Suprapubic skin (tissue), 4 donors: ENCODE measurements around the gene CERS3.

Experiments used
- CTCF ChIP-seq, 2 donors: fragments of 200-600 bp in 1 of 2; fragments of 450-650 bp in 1 of 2; sonication (generic) in 1 of 2; IDR thresholded peaks; one replicate each; pipeline ENCODE4 v1.5.1; 2016 to 2019; ENCODE audit warnings: antibody characterized with exemption in 2 of 2, mild to moderate bottlenecking in 1 of 2, moderate library complexity in 1 of 2
- EP300 ChIP-seq: sonication (generic); formaldehyde crosslinking; IDR thresholded peaks from one replicate; pipeline ENCODE4 v1.6.1; 2017; ENCODE audit warnings: antibody characterized with exemption
- POLR2AphosphoS5 ChIP-seq, 3 donors: sonication (generic); formaldehyde crosslinking; IDR thresholded peaks; one replicate each; pipeline ENCODE4 v1.6.1; 2017; ENCODE audit warnings: antibody characterized with exemption in 3 of 3

- TF ChIP-seq EP300 (no peak), CTCF (IDR thresholded peaks at IDR 0.05) (no peak), POLR2AphosphoS5 (IDR thresholded peaks at IDR 0.05) (no peak)
Measured at GRCh38 chr15:100531204-100531603, 2.5 kb upstream of the CERS3 start.
